OCI-LY7 (cell line): ENCODE measurements around the gene CDT1. TPM values are rescaled to one million over a fixed set of nuclear protein-coding genes. Genes with fewer than 3 reads are reported as not detected.
A peak's percentile ranks its signal among the peaks of the same experiment; 100 is the strongest.

ENCODE experiments used
- Bru-seq: library from RNA; stranded (reverse); fragments of 400-500 nt; gene quantifications from one replicate; lab custom pipeline; 2021; lab: Mats Ljungman, UMichigan
- BruChase-seq, 2 experiments: library from RNA; stranded (reverse); fragments of 400-500 nt; gene quantifications; one replicate each; lab custom pipeline; 2021; lab: Mats Ljungman, UMichigan
- BruUV-seq: library from RNA; stranded (reverse); fragments of 400-500 nt; replicated peaks from 2 replicates; lab custom pipeline; 2021; lab: Mats Ljungman, UMichigan
- CTCF ChIA-PET: fragments of 300-600 bp; sonication (Branson Sonifier 250); formaldehyde crosslinking; loops from one replicate; lab custom pipeline; 2022; ENCODE audit warnings: antibody characterized with exemption; ENCODE audit not compliant: unreplicated experiment; lab: Charles Lee
- POLR2A ChIA-PET: fragments of 300-600 bp; sonication (Branson Sonifier 250); formaldehyde crosslinking; loops from one replicate; lab custom pipeline; 2022; ENCODE audit warnings: antibody characterized with exemption; lab: Charles Lee
- DNase-seq: peaks from one replicate; pipeline ENCODE4 v3.0.0-alpha.2; 2015; ENCODE audit warnings: low spot score
- H2AFZ ChIP-seq: fragments of 200-600 bp; sonication (generic), shearing (Covaris generic); 2 replicates; pipeline ENCODE4 v1.6.1; 2014; ENCODE audit warnings: mild to moderate bottlenecking, antibody characterized with exemption, low read length, moderate library complexity
- H3K27ac ChIP-seq: fragments of 200-600 bp; sonication (generic); 2 replicates; pipeline ENCODE4 v1.5.1; 2014; ENCODE audit warnings: mixed run types, low read depth, mild to moderate bottlenecking, moderate library complexity, low read length, inconsistent platforms; ENCODE audit not compliant: poor library complexity, severe bottlenecking
- H3K36me3 ChIP-seq: fragments of 200-600 bp; sonication (generic); 2 replicates; pipeline ENCODE4 v1.6.1; 2014; ENCODE audit warnings: mild to moderate bottlenecking, antibody characterized with exemption, low read length, moderate library complexity, mixed read lengths; ENCODE audit not compliant: insufficient read depth
- H3K4me1 ChIP-seq: fragments of 200-600 bp; sonication (generic); 2 replicates; pipeline ENCODE4 v1.5.1; 2014; ENCODE audit warnings: mild to moderate bottlenecking, low read length; ENCODE audit not compliant: insufficient read depth, poor library complexity, severe bottlenecking
- H3K4me2 ChIP-seq: fragments of 200-600 bp; sonication (generic); 2 replicates; pipeline ENCODE4 v1.6.1; 2014; ENCODE audit warnings: mild to moderate bottlenecking, low read length
- H3K4me3 ChIP-seq: fragments of 200-600 bp; sonication (generic); 2 replicates; pipeline ENCODE4 v1.5.1; 2014; ENCODE audit warnings: mild to moderate bottlenecking, low read depth, low read length; ENCODE audit not compliant: poor library complexity, severe bottlenecking
- H3K79me2 ChIP-seq: fragments of 200-600 bp; sonication (generic); 2 replicates; pipeline ENCODE4 v1.6.1; 2016; ENCODE audit warnings: low read depth, mild to moderate bottlenecking, low read length, moderate library complexity, mixed read lengths; ENCODE audit not compliant: insufficient read depth
- H3K9me2 ChIP-seq: fragments of 200-600 bp; sonication (generic); 2 replicates; pipeline ENCODE4 v1.6.1; 2016; ENCODE audit warnings: mild to moderate bottlenecking, low read length, mixed read lengths; ENCODE audit not compliant: insufficient read depth
- H3K9me3 ChIP-seq: fragments of 200-600 bp; sonication (generic); 2 replicates; pipeline ENCODE4 v1.6.1; 2014; ENCODE audit warnings: mild to moderate bottlenecking, mixed run types, low read length, mixed read lengths
- H4K20me1 ChIP-seq: fragments of 200-600 bp; sonication (generic); 2 replicates; pipeline ENCODE4 v1.6.1; 2014; ENCODE audit warnings: mild to moderate bottlenecking, antibody characterized with exemption, low read length, moderate library complexity, mixed read lengths; ENCODE audit not compliant: insufficient read depth
- EZH2phosphoT487 ChIP-seq: fragments of 200-600 bp; sonication (generic); IDR thresholded peaks from 2 replicates; pipeline ENCODE4 v1.6.1; 2018; ENCODE audit warnings: low read depth, borderline replicate concordance, mild to moderate bottlenecking, mixed run types, antibody characterized with exemption, low read length, moderate library complexity, mixed read lengths
- intact Hi-C: fragments of 100-400 bp; cut with micrococcal nuclease; formaldehyde crosslinking; loops from one replicate; pipeline ENCODE4 v1.10.0; 2022; ENCODE audit not compliant: unreplicated experiment
- long read RNA-seq: library from polyadenylated mRNA; stranded (forward); transcript quantifications from one replicate; pipeline ENCODE4 v2.0.0, GENCODE V29; 2022
- total RNA-seq, 2 experiments: library from RNA; depleted of rRNA in 1 of 2; stranded (reverse); fragments of >200 nt in 1 of 2; shearing (Covaris generic) in 1 of 2; gene quantifications; 2 replicates each; pipeline ENCODE4 v1.2.3, GENCODE V29; 2014 to 2022
- TF ChIP-seq, protein P1 (sequence below): fragments of 200-600 bp; sonication (generic); conservative IDR thresholded peaks from 2 replicates; pipeline ENCODE4 v1.5.1; 2014; ENCODE audit warnings: mild to moderate bottlenecking, antibody characterized with exemption, low read length, moderate library complexity, mixed read lengths

Gene CDT1
- 82.7 and 90.2 TPM in 2 replicates for total RNA-seq (2014; rRNA removed; shearing (Covaris generic))
- total RNA-seq (2022): 108 and 150 TPM in 2 replicates
- percentile 73 among the genes with signal in this experiment for Bru-seq, nascent RNA
- percentile 82 among the genes with signal in this experiment for BruChase-seq, experiment 1, labeled RNA remaining after a 6-hour chase
- BruChase-seq, experiment 2, labeled RNA remaining after a 2-hour chase: percentile 88 among the genes with signal in this experiment
- long read RNA-seq, transcript CDT1-201 (10 exons, 3,240 nt): major isoform, 176 of 237 reads
- long read RNA-seq, partial matches to known transcripts: 52 of 237 reads
- long read RNA-seq, other reads (novel, unspliced or antisense): 9 of 237 reads

GRCh38 chr16:88803264-88803987, at the start of gene CDT1:
CDT1 (plus strand) TSS chr16:88803789; CDS start chr16:88803832, 43 bp downstream.
- H3K79me2 ChIP-seq: peaks cover 35% of the 10 kb centered on the region
- H2AFZ ChIP-seq: peak within 1 kb of the TSS; percentile 0; the same call in 1 of the 2 replicates
- intact Hi-C loops: loop anchor here (5.0 kb wide), 1 partner anchor 141 kb away; the partner anchor contains the start of gene MVD
- peaks cover 58% of the 10 kb centered on the region for H3K36me3 ChIP-seq
- H4K20me1 ChIP-seq: no peaks in the 10 kb centered on the region
- POLR2A ChIA-PET: interaction anchor here (0.6 to 1.5 kb wide), 4 partner anchors 10 to 66 kb away, joined by 3 to 6 read pairs (median 4); no protein-coding TSS in a partner anchor
- no peaks in the 10 kb centered on the region for H3K9me2 ChIP-seq
- peak; percentile 89 for DNase-seq
- TF ChIP-seq, protein P1, sequence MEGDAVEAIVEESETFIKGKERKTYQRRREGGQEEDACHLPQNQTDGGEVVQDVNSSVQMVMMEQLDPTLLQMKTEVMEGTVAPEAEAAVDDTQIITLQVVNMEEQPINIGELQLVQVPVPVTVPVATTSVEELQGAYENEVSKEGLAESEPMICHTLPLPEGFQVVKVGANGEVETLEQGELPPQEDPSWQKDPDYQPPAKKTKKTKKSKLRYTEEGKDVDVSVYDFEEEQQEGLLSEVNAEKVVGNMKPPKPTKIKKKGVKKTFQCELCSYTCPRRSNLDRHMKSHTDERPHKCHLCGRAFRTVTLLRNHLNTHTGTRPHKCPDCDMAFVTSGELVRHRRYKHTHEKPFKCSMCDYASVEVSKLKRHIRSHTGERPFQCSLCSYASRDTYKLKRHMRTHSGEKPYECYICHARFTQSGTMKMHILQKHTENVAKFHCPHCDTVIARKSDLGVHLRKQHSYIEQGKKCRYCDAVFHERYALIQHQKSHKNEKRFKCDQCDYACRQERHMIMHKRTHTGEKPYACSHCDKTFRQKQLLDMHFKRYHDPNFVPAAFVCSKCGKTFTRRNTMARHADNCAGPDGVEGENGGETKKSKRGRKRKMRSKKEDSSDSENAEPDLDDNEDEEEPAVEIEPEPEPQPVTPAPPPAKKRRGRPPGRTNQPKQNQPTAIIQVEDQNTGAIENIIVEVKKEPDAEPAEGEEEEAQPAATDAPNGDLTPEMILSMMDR: no peak
- TF ChIP-seq EZH2phosphoT487: no peak
- CTCF ChIA-PET: no interaction called here
- peak within 1 kb of the TSS; percentile 88 for H3K4me3 ChIP-seq
- no TSS peak for BruUV-seq
- H3K4me2 ChIP-seq: peak within 1 kb of the TSS; percentile 97
- peak within 1 kb of the TSS; percentile 97 for H3K27ac ChIP-seq
- H3K4me1 ChIP-seq: peaks cover 55% of the 10 kb centered on the region
- H3K9me3 ChIP-seq: no peaks in the 10 kb centered on the region

- no peak for DNase-seq
- no TSS peak for BruUV-seq
- Histone ChIP-seq H3K4me3 (no peak overlapping the region), H3K36me3 (no peaks in the 10 kb centered on the region; the same call in 1 of the 2 replicates), H3K79me2 (no peaks in the 10 kb centered on the region), H3K4me2 (no peak overlapping the region), H4K20me1 (peaks cover 8% of the 10 kb centered on the region; the same call in 1 of the 2 replicates), H3K9me2 (no peaks in the 10 kb centered on the region), H3K27ac (no peak overlapping the region), H2AFZ (no peak overlapping the region), H3K4me1 (no peaks in the 10 kb centered on the region), H3K9me3 (no peaks in the 10 kb centered on the region)
- intact Hi-C loops: no loop called here
- CTCF ChIA-PET: no interaction called here
- POLR2A ChIA-PET: interaction anchor here (0.6 kb wide), 1 partner anchor 49 kb away, joined by 4 read pairs; no protein-coding TSS in a partner anchor
- TF ChIP-seq, protein P1: no peak
- no peak for TF ChIP-seq EZH2phosphoT487
These were observed 49.3 kb upstream of the CDT1 start for GRCh38 chr16:88754109-88754911.
